Activated CD4-positive, alpha-beta T cell treated with anti-CD3 and anti-CD28 coated beads for 36 hours (primary cell): ENCODE data around the gene PTK6. TPM values are rescaled to one million over a fixed set of nuclear protein-coding genes. Genes with fewer than 3 reads are reported as not detected.

Experiments used
- ATAC-seq: fragments of 200-7000 bp; cut with Tn5 transposase; one replicate; pipeline ENCODE4 v1.10.0; 2021; ENCODE audit warnings: mild to moderate bottlenecking, moderate library complexity
- CTCF ChIA-PET: fragments of 350-600 bp; sonication (Branson Sonifier 250); formaldehyde crosslinking; loops from one replicate; lab custom pipeline; 2021; ENCODE audit warnings: antibody characterized with exemption; lab: Charles Lee
- POLR2A ChIA-PET: fragments of 350-600 bp; sonication (Branson Sonifier 250); formaldehyde crosslinking; loops from one replicate; lab custom pipeline; 2021; ENCODE audit warnings: antibody characterized with exemption, inconsistent platforms; lab: Charles Lee
- DNase-seq: peaks from one replicate; pipeline ENCODE4 v3.0.0-alpha.2; 2020
- H3K27ac Mint-ChIP-seq: one replicate; pipeline ENCODE4 v1.8.0; 2021; ENCODE audit warnings: mixed read lengths
- H3K27me3 Mint-ChIP-seq: one replicate; pipeline ENCODE4 v1.8.0; 2021; ENCODE audit warnings: mixed read lengths
- H3K36me3 Mint-ChIP-seq: one replicate; pipeline ENCODE4 v1.8.0; 2021; ENCODE audit warnings: low read depth, mixed read lengths
- H3K4me1 Mint-ChIP-seq: one replicate; pipeline ENCODE4 v1.8.0; 2021; ENCODE audit warnings: mixed read lengths
- H3K4me3 Mint-ChIP-seq: one replicate; pipeline ENCODE4 v1.8.0; 2021; ENCODE audit warnings: mild to moderate bottlenecking, moderate library complexity, mixed read lengths
- H3K9me3 Mint-ChIP-seq: one replicate; pipeline ENCODE4 v1.8.0; 2021; ENCODE audit warnings: low read depth, mixed read lengths
- intact Hi-C, 2 experiments: fragments of 100-400 bp; cut with DNase I in 1 of 2; cut with micrococcal nuclease in 1 of 2; formaldehyde crosslinking; loops; one replicate each; pipeline versions ENCODE4 v1.14.2 to v1.15.1; 2022 to 2024; cut with DNase I, micrococcal nuclease
- total RNA-seq, 2 experiments: library from RNA; stranded (reverse); gene quantifications; one replicate each; pipeline ENCODE4 v1.2.3, GENCODE V29; 2021

Gene PTK6
- total RNA-seq, 2 experiments from 2014 or later: 0.25 to 0.48 TPM

DNA sequence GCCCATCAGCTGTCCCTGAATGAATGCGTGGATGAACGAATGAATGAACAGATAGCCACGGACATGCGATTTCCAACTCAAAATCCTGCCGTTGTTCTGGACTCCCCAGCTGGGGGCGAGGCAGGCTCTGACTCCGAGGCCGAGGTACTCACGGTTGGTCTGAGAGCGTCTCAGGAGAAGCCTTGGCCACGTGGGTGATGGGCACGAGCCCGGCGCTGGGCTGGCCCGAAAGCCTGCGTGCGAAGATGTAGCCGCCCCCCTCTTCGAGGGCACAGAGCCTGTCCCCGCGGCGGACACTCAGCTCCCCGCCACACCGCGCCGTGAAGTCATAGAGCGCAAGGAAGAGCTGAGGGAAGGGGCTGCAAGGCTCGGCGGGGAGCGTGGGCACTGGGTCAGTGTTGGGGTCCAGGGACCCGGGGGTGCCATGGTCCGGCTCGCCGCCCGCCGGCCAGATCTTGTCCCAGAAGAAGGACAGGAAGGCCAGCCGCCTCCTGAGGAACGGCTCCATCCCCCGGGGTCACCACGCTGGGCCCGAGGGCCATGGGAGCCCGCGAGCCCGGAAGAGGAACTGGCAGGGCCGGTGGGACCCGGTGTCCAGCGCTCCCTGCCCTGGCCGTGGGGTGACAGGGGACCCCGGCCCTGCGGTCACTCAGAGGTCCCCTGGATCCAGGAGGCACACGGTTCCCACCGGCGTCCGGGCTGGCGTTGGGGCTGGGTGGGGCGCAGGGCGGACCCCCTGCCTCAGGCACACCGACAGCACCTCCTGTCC is 10.0 kb upstream of the PTK6 start:
- H3K4me1 Mint-ChIP-seq: peaks cover 2% of the 10 kb centered on the region
- no peaks in the 10 kb centered on the region for H3K27me3 Mint-ChIP-seq
- ATAC-seq (no peak), DNase-seq (no peak)
- H3K4me3 Mint-ChIP-seq: no peak overlapping the region
- intact Hi-C loops: no loop called here
- ChIA-PET POLR2A (interaction anchor here (0.6 kb wide), 1 partner anchor 11 kb away, joined by 3 read pairs; no protein-coding TSS in a partner anchor), CTCF (interaction anchor here (1.5 kb wide), 1 partner anchor 10 kb away, joined by 7 read pairs; the partner anchor contains the start of gene PTK6)
- H3K9me3 Mint-ChIP-seq: no peaks in the 10 kb centered on the region
- no peaks in the 10 kb centered on the region for H3K36me3 Mint-ChIP-seq
- no peak overlapping the region for H3K27ac Mint-ChIP-seq

GRCh38 chr20:63546256-63546955 is 9.2 kb upstream of the PTK6 start:
- Mint-ChIP-seq H3K36me3 (no peaks in the 10 kb centered on the region), H3K4me1 (peaks cover 2% of the 10 kb centered on the region), H3K27me3 (no peaks in the 10 kb centered on the region), H3K4me3 (no peak overlapping the region), H3K27ac (no peak overlapping the region), H3K9me3 (no peaks in the 10 kb centered on the region)
- POLR2A ChIA-PET: interaction anchor here (0.6 to 1.2 kb wide), 2 partner anchors 10 to 17 kb away, joined by 3 to 8 read pairs; no protein-coding TSS in a partner anchor
- CTCF ChIA-PET: interaction anchor here (1.5 kb wide), 1 partner anchor 9 kb away, joined by 7 read pairs; the partner anchor contains the start of gene PTK6
- DNase-seq (no peak), ATAC-seq (no peak)
- intact Hi-C loops: no loop called here

- ATAC-seq: no peak
Observed at GRCh38 chr20:63545814-63546213, 8.6 kb upstream of the PTK6 start.

GRCh38 chr20:63544958-63545516 is 7.9 kb upstream of the PTK6 start:
- POLR2A ChIA-PET: no interaction called here
- intact Hi-C loops: no loop called here
- Mint-ChIP-seq H3K4me3 (no peak overlapping the region), H3K9me3 (no peaks in the 10 kb centered on the region), H3K27ac (no peak overlapping the region), H3K4me1 (peaks cover 2% of the 10 kb centered on the region), H3K36me3 (no peaks in the 10 kb centered on the region), H3K27me3 (no peaks in the 10 kb centered on the region)
- ATAC-seq (no peak), DNase-seq (no peak)
- CTCF ChIA-PET: interaction anchor here (0.7 kb wide), 1 partner anchor 438 kb away, joined by 3 read pairs; no protein-coding TSS in a partner anchor

More at GRCh38 chr20:63545814-63546213, 8.6 kb upstream of the PTK6 start:
- POLR2A ChIA-PET: interaction anchor here (1.2 kb wide), 1 partner anchor 16 kb away, joined by 8 read pairs; no protein-coding TSS in a partner anchor
- H3K27me3 Mint-ChIP-seq: no peaks in the 10 kb centered on the region
- no peak overlapping the region for H3K27ac Mint-ChIP-seq
- no peak overlapping the region for H3K4me3 Mint-ChIP-seq
- H3K4me1 Mint-ChIP-seq: peaks cover 2% of the 10 kb centered on the region
- H3K36me3 Mint-ChIP-seq: no peaks in the 10 kb centered on the region
- no peaks in the 10 kb centered on the region for H3K9me3 Mint-ChIP-seq
- no peak for DNase-seq
- CTCF ChIA-PET: interaction anchor here (1.5 kb wide), 1 partner anchor 9 kb away, joined by 7 read pairs; the partner anchor contains the start of gene PTK6
- intact Hi-C loops: no loop called here

- CTCF ChIA-PET: interaction anchor here (0.6 to 0.7 kb wide), 2 partner anchors 138 to 438 kb away, joined by 3 read pairs; no protein-coding TSS in a partner anchor
Observed at GRCh38 chr20:63544241-63544957, 7.2 kb upstream of the PTK6 start.

GRCh38 chr20:63543733-63544132 is 6.6 kb upstream of the PTK6 start:
- no peaks in the 10 kb centered on the region for H3K9me3 Mint-ChIP-seq
- H3K36me3 Mint-ChIP-seq: no peaks in the 10 kb centered on the region
- ChIA-PET CTCF (interaction anchor here (0.6 kb wide), 1 partner anchor 139 kb away, joined by 3 read pairs; no protein-coding TSS in a partner anchor), POLR2A (no interaction called here)
- no peak overlapping the region for H3K4me3 Mint-ChIP-seq
- no peak overlapping the region for H3K27ac Mint-ChIP-seq
- ATAC-seq (no peak), DNase-seq (no peak)
- H3K27me3 Mint-ChIP-seq: no peaks in the 10 kb centered on the region
- H3K4me1 Mint-ChIP-seq: peaks cover under 1% of the 10 kb centered on the region
- intact Hi-C loops: no loop called here

More at GRCh38 chr20:63544241-63544957, 7.2 kb upstream of the PTK6 start:
- Mint-ChIP-seq H3K4me3 (no peak overlapping the region), H3K27me3 (no peaks in the 10 kb centered on the region), H3K36me3 (no peaks in the 10 kb centered on the region), H3K9me3 (no peaks in the 10 kb centered on the region), H3K4me1 (peaks cover under 1% of the 10 kb centered on the region), H3K27ac (no peak overlapping the region)
- ATAC-seq (no peak), DNase-seq (no peak)
- POLR2A ChIA-PET: no interaction called here
- intact Hi-C loops: no loop called here

DNA sequence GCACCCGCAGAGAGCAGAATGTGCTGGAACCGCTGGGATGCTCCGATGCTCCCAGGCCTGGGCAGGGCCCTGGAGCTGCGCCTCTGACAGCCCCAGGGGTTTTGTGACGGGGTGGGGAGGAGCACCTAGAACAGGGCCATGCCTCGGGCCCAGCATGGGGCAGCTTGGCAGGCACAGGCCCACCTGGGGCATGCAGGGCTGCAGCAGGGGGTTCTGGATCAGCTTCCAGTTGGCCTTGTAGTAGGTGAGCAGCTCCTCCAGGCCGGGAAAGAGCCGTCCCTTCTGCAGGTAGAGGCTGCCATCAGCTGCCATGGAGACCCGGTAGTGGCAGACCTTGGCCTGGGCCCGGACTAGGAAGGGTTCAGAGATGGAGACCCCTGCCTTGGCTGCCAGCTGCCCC is 6.0 kb upstream of the PTK6 start:
- ChIA-PET POLR2A (no interaction called here), CTCF (interaction anchor here (0.6 kb wide), 1 partner anchor 107 kb away, joined by 4 read pairs; no protein-coding TSS in a partner anchor)
- intact Hi-C loops: no loop called here
- DNase-seq (no peak), ATAC-seq (no peak)
- H3K36me3 Mint-ChIP-seq: no peaks in the 10 kb centered on the region
- no peak overlapping the region for H3K4me3 Mint-ChIP-seq
- no peaks in the 10 kb centered on the region for H3K27me3 Mint-ChIP-seq
- H3K4me1 Mint-ChIP-seq: peaks cover 3% of the 10 kb centered on the region
- H3K27ac Mint-ChIP-seq: no peak overlapping the region
- no peaks in the 10 kb centered on the region for H3K9me3 Mint-ChIP-seq

DNA sequence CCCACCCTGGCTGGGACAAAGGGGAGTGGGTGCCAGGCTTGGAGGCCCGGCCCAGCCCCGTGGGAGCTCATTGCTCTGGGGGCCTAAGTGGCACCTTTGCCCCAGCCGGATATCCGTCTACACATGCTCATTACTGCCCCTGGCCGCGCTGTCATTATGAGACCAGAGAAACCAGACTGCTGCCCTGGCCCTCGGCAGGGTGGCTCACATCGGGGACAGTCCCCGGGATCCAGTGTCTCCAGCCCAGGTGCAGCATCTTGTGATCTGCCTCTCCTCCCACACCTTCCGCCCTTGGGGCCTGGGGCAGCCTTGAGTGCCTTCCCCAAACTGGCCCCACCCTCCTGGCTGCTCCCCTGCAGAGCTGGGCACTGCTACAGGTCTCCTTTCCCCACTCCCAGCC is 5.5 kb upstream of the PTK6 start:
- CTCF ChIA-PET: interaction anchor here (0.6 kb wide), 1 partner anchor 107 kb away, joined by 4 read pairs; no protein-coding TSS in a partner anchor
- Mint-ChIP-seq H3K4me3 (no peak overlapping the region), H3K27me3 (no peaks in the 10 kb centered on the region), H3K4me1 (peaks cover 4% of the 10 kb centered on the region), H3K36me3 (no peaks in the 10 kb centered on the region), H3K9me3 (no peaks in the 10 kb centered on the region), H3K27ac (no peak overlapping the region)
- ATAC-seq (no peak), DNase-seq (no peak)
- intact Hi-C loops: no loop called here
- POLR2A ChIA-PET: no interaction called here

GRCh38 chr20:63542031-63542559 is 4.9 kb upstream of the PTK6 start:
- ATAC-seq (no peak), DNase-seq (no peak)
- intact Hi-C loops: no loop called here
- Mint-ChIP-seq H3K4me3 (no peak overlapping the region), H3K9me3 (no peaks in the 10 kb centered on the region), H3K36me3 (no peaks in the 10 kb centered on the region), H3K4me1 (peaks cover 5% of the 10 kb centered on the region), H3K27ac (no peak overlapping the region), H3K27me3 (no peaks in the 10 kb centered on the region)
- ChIA-PET CTCF (no interaction called here), POLR2A (no interaction called here)

GRCh38 chr20:63541371-63541770 is 4.2 kb upstream of the PTK6 start:
- H3K36me3 Mint-ChIP-seq: no peaks in the 10 kb centered on the region
- no peaks in the 10 kb centered on the region for H3K9me3 Mint-ChIP-seq
- no peak for DNase-seq
- intact Hi-C loops: no loop called here
- H3K4me1 Mint-ChIP-seq: peaks cover 8% of the 10 kb centered on the region
- no peak overlapping the region for H3K27ac Mint-ChIP-seq
- POLR2A ChIA-PET: no interaction called here
- H3K27me3 Mint-ChIP-seq: no peaks in the 10 kb centered on the region
- H3K4me3 Mint-ChIP-seq: no peak overlapping the region
- CTCF ChIA-PET: no interaction called here
- no peak for ATAC-seq
